ENCODE results near the gene CCNA1. TPM values are rescaled to one million over a fixed set of nuclear protein-coding genes. Genes with fewer than 3 reads are reported as not detected.

Gene CCNA1
- polyA plus RNA-seq, 1 donor (not counting 4 experiments of a cell fraction or from before 2014, with no cell fraction given) = 0.80 TPM

GRCh38 chr13:36475468-36475867 is 43.2 kb downstream of the CCNA1 start:
- no peak for FAIRE-seq
- DNase-seq (ENCODE audit: low read depth, low spot score) = no peak
- Histone ChIP-seq H3K27me3 (ENCODE audit: control insufficient read depth, extremely low read depth, insufficient read depth, low read length) (no peaks in the 10 kb centered on the region), H4K20me1 (ENCODE audit: control insufficient read depth, extremely low read depth, insufficient read depth, low read length) (no peaks in the 10 kb centered on the region), H3K79me2 (ENCODE audit: control insufficient read depth, insufficient read depth, low read length) (no peaks in the 10 kb centered on the region), H3K4me3 (ENCODE audit: control insufficient read depth in 2 of 3, extremely low read depth in 1 of 3, insufficient read depth in 2 of 3, low read depth in 1 of 3, low read length in 3 of 3) (no peak overlapping the region), H2AFZ (ENCODE audit: control insufficient read depth, low read length) (no peak overlapping the region), H3K9ac (ENCODE audit: control insufficient read depth, extremely low read depth, insufficient read depth, low read length) (no peak overlapping the region), H3K27ac (ENCODE audit: control insufficient read depth, insufficient read depth, low read length) (no peak overlapping the region), H3K36me3 (ENCODE audit: control insufficient read depth in 2 of 2, extremely low read depth in 1 of 2, insufficient read depth in 2 of 2, low read length in 2 of 2) (no peaks in the 10 kb centered on the region), H3K4me1 (ENCODE audit: control insufficient read depth, extremely low read depth, insufficient read depth, low read length) (no peaks in the 10 kb centered on the region), H3K4me2 (ENCODE audit: control insufficient read depth, extremely low read depth, insufficient read depth, low read depth, low read length) (no peak overlapping the region), H3K9me1 (ENCODE audit: control insufficient read depth, extremely low read depth, insufficient read depth, low read length) (no peaks in the 10 kb centered on the region), H3K9me3 (ENCODE audit: control insufficient read depth, low read depth, low read length) (no peaks in the 10 kb centered on the region)
- dilution Hi-C loops (cut with MboI; ENCODE audit: extremely low pct_ligation_motif_present, low sequenced_read_pairs) = no loop called here
- no peak for TF ChIP-seq EZH2 (IDR thresholded peaks at IDR 0.05; ENCODE audit: low read length)
- TF ChIP-seq, protein P1, sequence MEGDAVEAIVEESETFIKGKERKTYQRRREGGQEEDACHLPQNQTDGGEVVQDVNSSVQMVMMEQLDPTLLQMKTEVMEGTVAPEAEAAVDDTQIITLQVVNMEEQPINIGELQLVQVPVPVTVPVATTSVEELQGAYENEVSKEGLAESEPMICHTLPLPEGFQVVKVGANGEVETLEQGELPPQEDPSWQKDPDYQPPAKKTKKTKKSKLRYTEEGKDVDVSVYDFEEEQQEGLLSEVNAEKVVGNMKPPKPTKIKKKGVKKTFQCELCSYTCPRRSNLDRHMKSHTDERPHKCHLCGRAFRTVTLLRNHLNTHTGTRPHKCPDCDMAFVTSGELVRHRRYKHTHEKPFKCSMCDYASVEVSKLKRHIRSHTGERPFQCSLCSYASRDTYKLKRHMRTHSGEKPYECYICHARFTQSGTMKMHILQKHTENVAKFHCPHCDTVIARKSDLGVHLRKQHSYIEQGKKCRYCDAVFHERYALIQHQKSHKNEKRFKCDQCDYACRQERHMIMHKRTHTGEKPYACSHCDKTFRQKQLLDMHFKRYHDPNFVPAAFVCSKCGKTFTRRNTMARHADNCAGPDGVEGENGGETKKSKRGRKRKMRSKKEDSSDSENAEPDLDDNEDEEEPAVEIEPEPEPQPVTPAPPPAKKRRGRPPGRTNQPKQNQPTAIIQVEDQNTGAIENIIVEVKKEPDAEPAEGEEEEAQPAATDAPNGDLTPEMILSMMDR (optimal IDR thresholded peaks at IDR 0.05 in 1 of 3, IDR thresholded peaks at IDR 0.05 in 1 of 3, conservative IDR thresholded peaks at IDR 0.05 in 1 of 3; ENCODE audit: extremely low read depth in 1 of 3, insufficient read depth in 2 of 3, low read length in 3 of 3) = peak; percentile 19 to 53 (median 50)

- DNase-seq (ENCODE audit: low read depth, low spot score) (no peak), FAIRE-seq (no peak)
- no peaks in the 10 kb centered on the region for H3K4me1 ChIP-seq (ENCODE audit: control insufficient read depth, extremely low read depth, insufficient read depth, low read length)
- H3K4me2 ChIP-seq (ENCODE audit: control insufficient read depth, extremely low read depth, insufficient read depth, low read depth, low read length) = no peak overlapping the region
- H3K27me3 ChIP-seq (ENCODE audit: control insufficient read depth, extremely low read depth, insufficient read depth, low read length) = no peaks in the 10 kb centered on the region
- H3K9ac ChIP-seq (ENCODE audit: control insufficient read depth, extremely low read depth, insufficient read depth, low read length) = no peak overlapping the region
- H3K9me1 ChIP-seq (ENCODE audit: control insufficient read depth, extremely low read depth, insufficient read depth, low read length) = no peaks in the 10 kb centered on the region
- H3K9me3 ChIP-seq (ENCODE audit: control insufficient read depth, low read depth, low read length) = no peaks in the 10 kb centered on the region
- H3K27ac ChIP-seq (ENCODE audit: control insufficient read depth, insufficient read depth, low read length) = no peak overlapping the region
- H2AFZ ChIP-seq (ENCODE audit: control insufficient read depth, low read length) = no peak overlapping the region
- dilution Hi-C loops (cut with MboI; ENCODE audit: extremely low pct_ligation_motif_present, low sequenced_read_pairs) = no loop called here
- no peaks in the 10 kb centered on the region for H3K79me2 ChIP-seq (ENCODE audit: control insufficient read depth, insufficient read depth, low read length)
- TF ChIP-seq, protein P1 (optimal IDR thresholded peaks at IDR 0.05 in 1 of 3, IDR thresholded peaks at IDR 0.05 in 1 of 3, conservative IDR thresholded peaks at IDR 0.05 in 1 of 3; ENCODE audit: extremely low read depth in 1 of 3, insufficient read depth in 2 of 3, low read length in 3 of 3) = no peak
- TF ChIP-seq EZH2 (IDR thresholded peaks at IDR 0.05; ENCODE audit: low read length) = no peak
- H3K36me3 ChIP-seq (ENCODE audit: control insufficient read depth in 2 of 2, extremely low read depth in 1 of 2, insufficient read depth in 2 of 2, low read length in 2 of 2) = no peaks in the 10 kb centered on the region
- H3K4me3 ChIP-seq (ENCODE audit: control insufficient read depth in 2 of 3, extremely low read depth in 1 of 3, insufficient read depth in 2 of 3, low read depth in 1 of 3, low read length in 3 of 3) = no peak overlapping the region
- H4K20me1 ChIP-seq (ENCODE audit: control insufficient read depth, extremely low read depth, insufficient read depth, low read length) = no peaks in the 10 kb centered on the region
Observed at GRCh38 chr13:36476661-36477060, 44.4 kb downstream of the CCNA1 start.

Data from keratinocyte (primary cell).